Uterus (tissue), 4 donors: ENCODE results near the gene DOCK1. TPM values are rescaled to one million over a fixed set of nuclear protein-coding genes. Genes with fewer than 3 reads are reported as not detected.

ENCODE experiments used
- DNase-seq, 2 donors: peaks; one replicate each; pipeline ENCODE4 v3.0.0-alpha.2; 2019 to 2020
- H3K27ac ChIP-seq, 2 donors: fragments of 200-600 bp; sonication (generic); 1 replicate in 1 of 2; 2 replicates in 1 of 2; pipeline ENCODE4 v1.5.1; 2016 to 2018
- H3K27me3 ChIP-seq, 2 donors: fragments of 200-600 bp; sonication (generic); one replicate each; pipeline ENCODE4 v1.5.1; 2018 to 2019; ENCODE audit warnings: control low read depth in 1 of 2
- H3K36me3 ChIP-seq, 2 donors: fragments of 200-600 bp; sonication (generic); one replicate each; pipeline ENCODE4 v1.5.1; 2019; ENCODE audit warnings: control low read depth in 1 of 2
- H3K4me1 ChIP-seq, 2 donors: fragments of 200-600 bp; sonication (generic); one replicate each; pipeline ENCODE4 v1.5.1; 2018 to 2019; ENCODE audit warnings: control low read depth in 1 of 2
- H3K4me3 ChIP-seq, 2 donors: fragments of 200-600 bp; sonication (generic); 1 replicate in 1 of 2; 2 replicates in 1 of 2; pipeline ENCODE4 v1.5.1; 2018 to 2019; ENCODE audit warnings: mild to moderate bottlenecking in 1 of 2
- H3K9me3 ChIP-seq, 2 donors: fragments of 200-600 bp; sonication (generic); one replicate each; pipeline ENCODE4 v1.5.1; 2019; ENCODE audit warnings: control low read depth in 1 of 2
- CTCF ChIP-seq, 4 experiments: fragments of 200-600 bp in 2 of 4; fragments of 450-650 bp in 2 of 4; sonication (generic) in 2 of 4; IDR thresholded peaks; one replicate each; pipeline ENCODE4 v1.5.1; 2016 to 2019; ENCODE audit warnings: antibody characterized with exemption in 4 of 4, mild to moderate bottlenecking in 2 of 4, moderate library complexity in 1 of 4
- POLR2A ChIP-seq, 2 donors: fragments of 450-650 bp; IDR thresholded peaks; one replicate each; pipeline ENCODE4 v1.6.1; 2016; ENCODE audit warnings: antibody characterized with exemption in 2 of 2, mild to moderate bottlenecking in 1 of 2, moderate library complexity in 1 of 2
- intact Hi-C: fragments of 100-400 bp; cut with DNase I; formaldehyde crosslinking; loops from one replicate; pipeline ENCODE4 v1.15.1; 2023; ENCODE audit warnings: low total_unique reads
- total RNA-seq, 4 donors: library from RNA; depleted of rRNA in 3 of 4; stranded (reverse); fragments of >200 nt in 3 of 4; gene quantifications; one replicate each; pipeline versions ENCODE4 v1.1.0 to v1.2.4, GENCODE V29; 2014 to 2023
- donor health status: DM: yes; HTN: yes; CAD: no.

The DOCK1 gene
- total RNA-seq, 4 donors from 2014 or later, result 15.6 to 130 (median 65.0) TPM

- H3K27ac ChIP-seq, result no peak overlapping the region
- H3K4me1 ChIP-seq, result peaks cover 0 to 6% of the 10 kb centered on the region in 2 donors
- no peak for DNase-seq
- no peak overlapping the region for H3K4me3 ChIP-seq
- H3K9me3 ChIP-seq, result no peaks in the 10 kb centered on the region
- intact Hi-C loops, result no loop called here
- no peaks in the 10 kb centered on the region for H3K27me3 ChIP-seq
- H3K36me3 ChIP-seq, result no peaks in the 10 kb centered on the region
- TF ChIP-seq CTCF (IDR thresholded peaks at IDR 0.05), result no peak
- no peak for TF ChIP-seq POLR2A (IDR thresholded peaks at IDR 0.05)
These were observed 256.3 kb downstream of the DOCK1 start for GRCh38 chr10:127161482-127161881.

GRCh38 chr10:127162841-127163240 lies 257.6 kb downstream of the DOCK1 start:
- Histone ChIP-seq H3K36me3 (no peaks in the 10 kb centered on the region), H3K4me1 (no peaks in the 10 kb centered on the region), H3K9me3 (no peaks in the 10 kb centered on the region), H3K27ac (no peak overlapping the region), H3K4me3 (no peak overlapping the region), H3K27me3 (no peaks in the 10 kb centered on the region)
- intact Hi-C loops, result no loop called here
- no peak for DNase-seq
- no peak for TF ChIP-seq CTCF (IDR thresholded peaks at IDR 0.05)
- no peak for TF ChIP-seq POLR2A (IDR thresholded peaks at IDR 0.05)

GRCh38 chr10:127168261-127168660 lies 263.0 kb downstream of the DOCK1 start:
- no peaks in the 10 kb centered on the region for H3K4me1 ChIP-seq
- no peaks in the 10 kb centered on the region for H3K27me3 ChIP-seq
- DNase-seq, result no peak
- intact Hi-C loops, result no loop called here
- no peak overlapping the region for H3K4me3 ChIP-seq
- TF ChIP-seq CTCF (IDR thresholded peaks at IDR 0.05) (no peak), POLR2A (IDR thresholded peaks at IDR 0.05) (no peak)
- no peaks in the 10 kb centered on the region for H3K36me3 ChIP-seq
- no peaks in the 10 kb centered on the region for H3K9me3 ChIP-seq
- H3K27ac ChIP-seq, result no peak overlapping the region

- Histone ChIP-seq H3K9me3 (no peaks in the 10 kb centered on the region), H3K4me1 (no peaks in the 10 kb centered on the region), H3K27ac (no peak overlapping the region), H3K4me3 (no peak overlapping the region), H3K36me3 (no peaks in the 10 kb centered on the region), H3K27me3 (no peaks in the 10 kb centered on the region)
- intact Hi-C loops, result no loop called here
- no peak for DNase-seq
- TF ChIP-seq POLR2A (IDR thresholded peaks at IDR 0.05) (no peak), CTCF (IDR thresholded peaks at IDR 0.05) (no peak)
These were observed 269.6 kb downstream of the DOCK1 start for GRCh38 chr10:127174866-127175265.

- DNase-seq, result no peak
- no peaks in the 10 kb centered on the region for H3K9me3 ChIP-seq
- intact Hi-C loops, result no loop called here
- H3K27ac ChIP-seq, result no peak overlapping the region
- TF ChIP-seq CTCF (IDR thresholded peaks at IDR 0.05) (no peak), POLR2A (IDR thresholded peaks at IDR 0.05) (no peak)
- no peaks in the 10 kb centered on the region for H3K27me3 ChIP-seq
- H3K36me3 ChIP-seq, result no peaks in the 10 kb centered on the region
- H3K4me3 ChIP-seq, result no peak overlapping the region
- H3K4me1 ChIP-seq, result no peaks in the 10 kb centered on the region
These were observed 270.3 kb downstream of the DOCK1 start for GRCh38 chr10:127175357-127176110.
